Lung (tissue), 12 donors: ENCODE data around the gene LRP5. TPM values are rescaled to one million over a fixed set of nuclear protein-coding genes. Genes with fewer than 3 reads are reported as not detected.

ENCODE experiments used
- ATAC-seq: fragments of 200-7000 bp; cut with Tn5 transposase; one replicate; pipeline ENCODE4 v1.9.1; 2020; ENCODE audit warnings: moderate number of reproducible peaks; ENCODE audit not compliant: insufficient read depth, low FRiP score
- DNase-seq, 3 donors: peaks; one replicate each; pipeline ENCODE4 v3.0.0-alpha.2; 2013 to 2017
- H3K27ac ChIP-seq, 2 donors: one replicate each; pipeline ENCODE4 v1.5.1; 2013; ENCODE audit warnings: mild to moderate bottlenecking in 2 of 2, moderate library complexity in 2 of 2, control low read depth in 1 of 2, inconsistent platforms in 1 of 2, low read depth in 1 of 2, low read length in 1 of 2
- H3K27me3 ChIP-seq, 3 donors: one replicate each; pipeline ENCODE4 v1.5.1; 2013; ENCODE audit warnings: low read length in 2 of 3; ENCODE audit not compliant: control insufficient read depth in 3 of 3, insufficient read depth in 3 of 3
- H3K36me3 ChIP-seq, 4 donors: one replicate each; pipeline ENCODE4 v1.5.1; 2013; ENCODE audit warnings: low read length in 4 of 4, mild to moderate bottlenecking in 1 of 4, moderate library complexity in 1 of 4; ENCODE audit not compliant: control insufficient read depth in 4 of 4, insufficient read depth in 4 of 4
- H3K4me1 ChIP-seq, 5 donors: one replicate each; pipeline ENCODE4 v1.5.1; 2013; ENCODE audit warnings: low read length in 5 of 5, mild to moderate bottlenecking in 2 of 5, moderate library complexity in 1 of 5; ENCODE audit not compliant: control insufficient read depth in 5 of 5, insufficient read depth in 5 of 5
- H3K4me3 ChIP-seq: one replicate; pipeline ENCODE4 v1.5.1; 2013; ENCODE audit warnings: mild to moderate bottlenecking, control low read depth, moderate library complexity
- H3K9ac ChIP-seq, 2 donors: one replicate each; pipeline ENCODE4 v1.5.1; 2013; ENCODE audit warnings: low read length in 2 of 2, control low read depth in 1 of 2; ENCODE audit not compliant: insufficient read depth in 1 of 2
- H3K9me3 ChIP-seq, 4 donors: one replicate each; pipeline ENCODE4 v1.5.1; 2013; ENCODE audit warnings: low read length in 3 of 4, mild to moderate bottlenecking in 1 of 4, moderate library complexity in 1 of 4; ENCODE audit not compliant: control insufficient read depth in 4 of 4, insufficient read depth in 3 of 4
- WGBS, 2 donors: extraction: QIAGEN DNeasy Blood & Tissue Kit; methylation state at CpG; one replicate each; pipeline ENCODE4 v1.1.7; 2013; 5-methylcytosine and 5-hydroxymethylcytosine counted together
- polyA plus RNA-seq, 2 donors: library from polyadenylated mRNA; stranded (reverse); fragments of 200-250 nt; gene quantifications; one replicate each; pipeline ENCODE4 v1.2.1, GENCODE V29; 2013
- total RNA-seq, 2 donors: library from RNA; depleted of rRNA in 1 of 2; stranded (reverse); fragments of >200 nt in 1 of 2; gene quantifications; one replicate each; pipeline ENCODE4 v1.2.1, GENCODE V29; 2014 to 2021
- TF ChIP-seq, protein P1 (sequence below): IDR thresholded peaks from 2 replicates; pipeline ENCODE4 v1.5.1; 2012; ENCODE audit warnings: mild to moderate bottlenecking; ENCODE audit errors: control extremely low read depth, extremely low read depth
- donor health status: control.
- donor health status: control.
- donor health status: Bipolar disorder and iron deficiency.
- donor health status: healthy.
- donor health status: DM: yes; HTN: yes; CAD: no.

Gene LRP5
- total and polyA plus RNA-seq, 4 donors = 33.7 to 76.4 (median 63.2) TPM

DNA sequence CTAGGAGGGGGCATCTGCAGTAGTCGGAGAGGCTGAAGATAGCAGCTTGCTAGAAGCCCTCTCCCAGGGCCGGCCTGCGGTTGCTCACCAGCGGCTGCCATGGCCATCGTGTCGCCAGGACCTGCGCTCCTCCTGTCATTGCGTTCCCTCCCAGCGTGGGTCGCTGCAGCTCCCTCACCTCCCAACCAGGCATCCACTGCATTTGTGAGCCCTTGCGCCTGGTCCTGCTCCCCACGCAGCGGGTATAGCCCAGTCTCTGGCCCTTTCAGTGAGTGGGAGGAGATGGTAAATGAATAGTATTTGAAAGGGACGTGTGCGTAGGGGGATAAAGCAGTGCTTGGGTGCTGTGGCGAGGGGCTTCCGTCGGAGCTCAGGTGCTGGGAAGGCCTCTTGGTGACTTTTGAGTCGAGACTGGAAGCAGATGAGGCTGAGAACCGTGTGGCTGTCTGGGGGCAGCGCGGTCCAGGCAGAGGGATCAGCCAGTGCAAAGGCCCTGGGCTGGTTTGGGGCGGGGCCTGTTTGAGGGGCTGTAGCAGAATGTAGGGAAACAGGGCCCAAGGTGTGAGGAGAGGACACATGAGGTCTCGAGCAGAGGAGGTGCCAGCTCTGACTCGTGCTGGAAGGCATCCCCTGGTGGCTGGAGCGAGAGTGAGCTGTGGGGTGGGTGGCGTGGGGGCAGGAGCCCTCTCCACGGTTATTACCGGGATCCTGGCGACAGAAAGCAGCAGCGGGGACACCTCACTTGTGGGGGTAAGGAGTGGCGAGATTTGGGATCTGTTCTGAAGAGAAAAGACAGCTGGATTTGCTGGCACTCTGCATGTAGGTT is 39.3 kb downstream of the LRP5 start:
- WGBS, 2 donors = 92 to 95% methylated on average over 32 of the region's 32 CpGs
- Histone ChIP-seq H3K27me3 (no peaks in the 10 kb centered on the region), H3K4me1 (peaks cover 0 to 36% (median 6%) of the 10 kb centered on the region in 5 donors), H3K36me3 (peaks cover 0 to 7% (median 2%) of the 10 kb centered on the region in 4 donors), H3K9ac (no peak overlapping the region), H3K4me3 (no peak overlapping the region), H3K9me3 (no peaks in the 10 kb centered on the region), H3K27ac (peak overlapping the region in 1 of 2 donors; percentile 13)
- TF ChIP-seq, protein P1, sequence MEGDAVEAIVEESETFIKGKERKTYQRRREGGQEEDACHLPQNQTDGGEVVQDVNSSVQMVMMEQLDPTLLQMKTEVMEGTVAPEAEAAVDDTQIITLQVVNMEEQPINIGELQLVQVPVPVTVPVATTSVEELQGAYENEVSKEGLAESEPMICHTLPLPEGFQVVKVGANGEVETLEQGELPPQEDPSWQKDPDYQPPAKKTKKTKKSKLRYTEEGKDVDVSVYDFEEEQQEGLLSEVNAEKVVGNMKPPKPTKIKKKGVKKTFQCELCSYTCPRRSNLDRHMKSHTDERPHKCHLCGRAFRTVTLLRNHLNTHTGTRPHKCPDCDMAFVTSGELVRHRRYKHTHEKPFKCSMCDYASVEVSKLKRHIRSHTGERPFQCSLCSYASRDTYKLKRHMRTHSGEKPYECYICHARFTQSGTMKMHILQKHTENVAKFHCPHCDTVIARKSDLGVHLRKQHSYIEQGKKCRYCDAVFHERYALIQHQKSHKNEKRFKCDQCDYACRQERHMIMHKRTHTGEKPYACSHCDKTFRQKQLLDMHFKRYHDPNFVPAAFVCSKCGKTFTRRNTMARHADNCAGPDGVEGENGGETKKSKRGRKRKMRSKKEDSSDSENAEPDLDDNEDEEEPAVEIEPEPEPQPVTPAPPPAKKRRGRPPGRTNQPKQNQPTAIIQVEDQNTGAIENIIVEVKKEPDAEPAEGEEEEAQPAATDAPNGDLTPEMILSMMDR = no peak
- ATAC-seq (no peak), DNase-seq (no peak)

DNA sequence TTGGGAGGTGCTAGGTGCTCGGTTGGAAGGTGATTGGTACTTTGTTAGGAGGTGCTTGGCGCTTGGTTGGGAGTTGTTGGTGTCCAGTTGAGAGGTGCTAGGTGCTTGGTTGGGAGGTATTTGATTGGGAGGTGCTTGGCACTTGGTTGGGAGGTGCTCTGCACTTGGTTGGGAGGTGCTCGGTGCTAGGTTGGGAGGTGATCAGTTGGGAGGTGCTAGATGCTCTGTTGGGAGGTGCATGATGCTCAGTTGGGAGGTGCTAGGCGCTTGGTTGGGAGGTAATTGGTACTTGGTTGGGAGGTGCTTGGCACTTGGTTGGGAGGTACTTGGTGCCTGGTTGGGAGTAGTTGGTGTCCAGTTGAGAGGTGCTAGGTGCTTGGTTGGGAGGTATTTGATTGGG is 40.2 kb downstream of the LRP5 start:
- Histone ChIP-seq H3K9me3 (no peaks in the 10 kb centered on the region), H3K4me1 (peaks cover 0 to 28% (median 0%) of the 10 kb centered on the region in 5 donors), H3K4me3 (no peak overlapping the region), H3K36me3 (peaks cover 0 to 11% (median 4%) of the 10 kb centered on the region in 4 donors), H3K27ac (peak overlapping the region in 1 of 2 donors; percentile 4), H3K9ac (no peak overlapping the region), H3K27me3 (no peaks in the 10 kb centered on the region)
- 95 to 98% methylated on average over 4 of the region's 4 CpGs for WGBS, 2 donors
- DNase-seq (no peak), ATAC-seq (no peak)
- TF ChIP-seq, protein P1 = no peak

DNA sequence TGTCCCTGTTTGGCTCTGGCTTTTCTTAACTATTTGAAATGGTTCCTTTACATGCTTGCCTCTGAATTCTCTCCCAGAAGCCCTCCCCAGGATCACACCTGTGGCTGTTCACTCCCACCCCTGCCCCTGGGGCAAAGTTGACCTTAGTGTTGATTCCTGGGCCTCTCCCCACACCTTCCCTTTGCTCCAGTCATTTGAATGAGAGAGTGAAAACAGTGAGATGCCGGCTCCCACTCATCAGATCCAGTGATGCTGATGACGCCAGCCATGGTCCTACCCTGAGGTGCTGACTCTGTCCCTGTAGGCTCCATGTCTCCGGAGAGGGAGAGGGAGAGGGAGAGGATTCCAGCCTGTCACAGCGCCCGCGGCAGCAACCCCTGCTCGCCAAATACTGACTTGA is 40.7 kb downstream of the LRP5 start:
- ATAC-seq = no peak
- Histone ChIP-seq H3K9me3 (no peaks in the 10 kb centered on the region), H3K4me3 (no peak overlapping the region), H3K9ac (no peak overlapping the region), H3K36me3 (peaks cover 0 to 13% (median 6%) of the 10 kb centered on the region in 4 donors), H3K4me1 (peaks cover 0 to 27% (median 0%) of the 10 kb centered on the region in 5 donors), H3K27ac (peak overlapping the region; percentile 83 to 89), H3K27me3 (no peaks in the 10 kb centered on the region)
- 92 to 97% methylated on average over 7 of the region's 7 CpGs for WGBS, 2 donors
- TF ChIP-seq, protein P1 = no peak
- DNase-seq = no peak
